Choroid plexus epithelial cell (primary cell): ENCODE measurements around the gene USP43.
"Not testable (repeated sequence)": the region's sequence is repeated elsewhere in the genome, so short reads cannot be mapped to it uniquely, and the experiment has no call there.

Source experiments
- DNase-seq: peaks from one replicate; pipeline ENCODE4 v3.0.0-alpha.2; 2010; ENCODE audit warnings: low read depth
- H3K4me3 ChIP-seq: 2 replicates; pipeline ENCODE4 v1.5.1; 2011; ENCODE audit warnings: low read depth, mild to moderate bottlenecking, control low read depth, low read length, moderate library complexity
- CTCF ChIP-seq: conservative IDR thresholded peaks from 2 replicates; pipeline ENCODE4 v1.5.1; 2011; ENCODE audit warnings: low read depth, mild to moderate bottlenecking, control low read depth, inconsistent platforms, low read length, moderate library complexity

Gene USP43

GRCh38 chr17:9615486-9615885 lies 29.8 kb upstream of the USP43 start:
- TF ChIP-seq CTCF = no peak
- peak; percentile 34 for DNase-seq
- H3K4me3 ChIP-seq = no peak overlapping the region

DNA sequence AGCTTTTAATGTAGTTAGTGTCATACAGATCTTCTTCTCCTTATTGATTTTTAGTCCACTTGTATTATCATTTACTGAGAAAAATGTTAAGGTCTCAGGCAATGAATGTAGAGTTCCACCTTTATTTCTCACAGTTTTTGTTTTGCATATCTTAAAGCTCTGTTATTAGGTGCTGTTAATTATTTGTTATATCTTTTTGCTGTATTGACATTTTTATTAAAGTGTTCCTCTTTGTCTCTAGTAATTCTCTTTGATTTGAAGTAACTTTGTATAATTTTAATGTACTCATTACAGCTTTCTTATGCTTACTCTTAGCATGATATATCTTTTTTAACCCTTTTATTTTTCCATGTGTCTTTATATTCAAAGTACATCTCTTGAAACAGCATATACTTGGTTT lies 22.4 kb upstream of the USP43 start:
- TF ChIP-seq CTCF = no peak
- no peak for DNase-seq
- no peak overlapping the region for H3K4me3 ChIP-seq

DNA sequence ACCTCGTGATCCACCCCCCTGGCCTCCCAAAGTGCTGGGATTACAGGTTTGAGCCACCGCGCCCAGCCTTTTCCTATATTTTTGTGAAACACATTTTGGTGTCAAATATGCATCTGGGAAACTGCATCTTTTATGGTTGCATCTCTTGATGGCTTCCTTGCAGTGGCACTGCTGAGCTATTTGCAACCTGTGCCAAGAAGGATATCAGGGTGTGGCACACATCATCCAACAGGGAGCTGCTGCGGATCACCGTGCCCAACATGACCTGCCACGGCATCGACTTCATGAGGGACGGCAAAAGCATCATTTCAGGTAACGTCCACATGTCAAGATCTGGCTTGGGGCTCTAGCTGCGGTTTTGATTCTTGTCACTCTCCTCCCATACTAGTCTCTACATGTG lies 16.8 kb upstream of the USP43 start:
- no peak for DNase-seq
- no peak for TF ChIP-seq CTCF
- H3K4me3 ChIP-seq = no peak overlapping the region

DNA sequence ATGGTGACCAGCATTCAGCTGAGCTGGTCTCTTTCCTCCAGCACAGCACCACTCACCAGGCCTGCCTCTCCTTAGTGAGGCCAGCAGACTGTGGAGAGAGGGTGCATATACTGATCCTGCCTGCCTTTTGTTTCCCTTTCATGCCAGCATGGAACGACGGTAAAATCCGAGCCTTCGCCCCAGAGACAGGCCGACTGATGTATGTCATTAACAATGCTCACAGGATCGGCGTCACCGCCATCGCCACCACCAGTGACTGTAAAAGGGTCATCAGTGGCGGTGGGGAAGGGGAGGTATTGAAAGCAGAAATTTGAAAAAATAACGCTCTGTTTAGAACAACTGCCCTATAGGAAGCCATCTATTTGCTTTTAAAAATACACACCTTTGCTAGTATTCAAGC lies 12.6 kb upstream of the USP43 start:
- TF ChIP-seq CTCF = no peak
- DNase-seq = no peak
- no peak overlapping the region for H3K4me3 ChIP-seq

- TF ChIP-seq CTCF = no peak
- H3K4me3 ChIP-seq = no peak overlapping the region
- DNase-seq = no peak
These were observed 10.0 kb upstream of the USP43 start for GRCh38 chr17:9635340-9635739.

DNA sequence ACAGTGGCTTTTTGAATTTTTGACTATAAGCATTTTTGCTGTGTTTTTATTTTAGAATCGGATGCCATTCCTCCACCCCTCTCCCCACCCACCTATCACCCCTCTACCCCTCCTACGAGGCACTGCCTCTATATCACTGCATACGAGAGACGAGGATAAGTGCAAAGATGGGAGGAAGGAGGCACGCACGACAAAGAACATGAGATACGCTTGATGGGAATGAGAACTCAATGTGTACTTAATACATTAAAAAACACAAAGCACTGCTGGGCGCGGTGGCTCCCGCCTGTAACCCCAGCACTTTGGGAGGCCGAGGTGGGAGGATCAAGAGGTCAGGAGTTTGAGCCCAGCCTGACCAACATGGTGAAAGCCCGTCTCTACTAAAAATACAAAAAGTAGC lies 8.8 kb upstream of the USP43 start:
- TF ChIP-seq CTCF = no peak
- DNase-seq = no peak
- no peak overlapping the region for H3K4me3 ChIP-seq

DNA sequence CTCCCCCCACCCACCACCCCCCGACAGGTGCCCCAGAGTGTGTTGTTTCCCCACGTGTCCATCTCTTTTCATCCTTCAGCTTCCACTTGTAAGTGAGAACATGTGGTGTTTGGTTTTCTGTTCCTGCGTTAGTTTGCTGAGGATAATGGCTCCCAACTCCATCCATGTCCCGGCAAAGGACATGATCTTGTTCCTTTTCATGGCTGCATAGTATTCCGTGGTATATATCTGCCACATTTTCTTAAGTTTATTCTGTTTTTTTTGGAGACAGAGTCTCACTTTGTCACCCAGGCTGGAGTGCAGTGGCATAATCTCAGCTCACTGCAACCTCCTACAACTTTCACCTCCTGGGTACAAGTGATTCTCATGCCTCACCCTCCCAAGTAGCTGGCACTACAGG lies 4.9 kb upstream of the USP43 start:
- H3K4me3 ChIP-seq, DNase-seq: not testable (repeated sequence)

GRCh38 chr17:9643611-9644010 lies 1.7 kb upstream of the USP43 start:
- peak; percentile 28 for DNase-seq
- no peak overlapping the region for H3K4me3 ChIP-seq
- no peak for TF ChIP-seq CTCF
